ENCODE data around the gene GCSH.

GCSH gene

DNA sequence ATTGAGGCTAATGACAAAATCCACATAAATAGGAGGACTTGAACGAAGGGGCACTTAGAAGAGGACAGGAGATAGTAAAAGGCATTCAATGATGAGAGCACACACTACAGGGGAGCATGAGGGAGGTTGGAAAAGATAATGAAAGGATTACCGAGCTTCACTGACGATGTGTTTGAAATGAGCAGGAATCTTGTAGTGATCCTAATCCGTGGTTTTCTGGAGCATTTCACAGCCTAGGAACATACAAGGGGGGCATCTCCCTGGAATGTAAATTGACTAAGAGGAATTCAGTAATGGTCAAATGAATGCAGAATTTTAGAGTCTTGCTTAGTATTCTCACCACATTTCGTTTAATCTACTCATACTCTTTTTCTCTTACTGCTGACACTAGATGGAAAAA, 55.4 kb downstream of the GCSH start:
- DNase-seq, result no peak

DNA sequence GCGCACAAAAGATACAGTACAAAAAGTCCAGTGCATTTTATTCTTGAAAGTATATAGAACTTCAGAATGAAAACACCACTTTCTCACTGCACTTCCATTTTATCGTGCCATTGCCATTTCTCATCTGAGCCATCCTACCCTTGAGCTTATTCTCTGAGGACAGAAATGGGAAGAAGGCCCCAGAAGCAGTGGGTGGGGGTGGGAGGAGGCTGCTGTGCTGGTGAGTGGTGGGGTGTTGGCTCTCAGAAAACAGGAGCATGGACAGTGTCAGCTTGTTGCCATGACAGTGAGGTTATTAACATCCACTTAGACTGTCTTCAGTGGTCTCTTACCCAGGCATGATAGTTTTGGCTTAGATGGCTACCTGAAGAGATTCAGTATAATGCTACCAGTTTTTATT, 56.1 kb downstream of the GCSH start:
- DNase-seq, result no peak

DNA sequence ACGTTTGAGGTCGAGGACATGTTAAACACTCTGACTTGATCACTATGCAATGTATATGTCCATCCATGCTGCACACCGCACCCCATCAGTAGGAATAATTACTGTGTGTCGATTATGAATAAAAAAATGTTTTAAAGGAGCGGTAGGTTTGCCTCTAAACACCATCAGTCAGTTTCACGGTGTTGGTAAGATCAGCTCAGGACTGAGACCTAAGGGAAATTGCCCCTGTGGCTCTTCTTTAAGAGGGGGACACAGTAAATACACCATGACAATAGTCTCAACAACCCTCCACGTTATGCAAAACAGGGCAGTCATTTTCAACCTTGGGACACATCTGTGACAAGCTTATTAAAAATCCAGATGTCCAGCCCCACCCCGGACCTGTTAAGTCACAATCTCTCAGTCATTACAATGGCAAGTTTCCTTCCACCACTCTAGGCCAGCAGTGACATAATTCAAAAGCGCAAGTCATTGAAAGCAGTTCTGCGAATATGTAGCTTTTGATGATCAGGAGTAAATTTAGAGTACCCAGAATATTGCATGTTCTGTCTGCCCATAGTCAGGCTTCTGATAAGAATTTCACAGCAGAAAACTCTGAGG, 59.3 kb downstream of the GCSH start:
- DNase-seq, result peak; percentile 6

DNA sequence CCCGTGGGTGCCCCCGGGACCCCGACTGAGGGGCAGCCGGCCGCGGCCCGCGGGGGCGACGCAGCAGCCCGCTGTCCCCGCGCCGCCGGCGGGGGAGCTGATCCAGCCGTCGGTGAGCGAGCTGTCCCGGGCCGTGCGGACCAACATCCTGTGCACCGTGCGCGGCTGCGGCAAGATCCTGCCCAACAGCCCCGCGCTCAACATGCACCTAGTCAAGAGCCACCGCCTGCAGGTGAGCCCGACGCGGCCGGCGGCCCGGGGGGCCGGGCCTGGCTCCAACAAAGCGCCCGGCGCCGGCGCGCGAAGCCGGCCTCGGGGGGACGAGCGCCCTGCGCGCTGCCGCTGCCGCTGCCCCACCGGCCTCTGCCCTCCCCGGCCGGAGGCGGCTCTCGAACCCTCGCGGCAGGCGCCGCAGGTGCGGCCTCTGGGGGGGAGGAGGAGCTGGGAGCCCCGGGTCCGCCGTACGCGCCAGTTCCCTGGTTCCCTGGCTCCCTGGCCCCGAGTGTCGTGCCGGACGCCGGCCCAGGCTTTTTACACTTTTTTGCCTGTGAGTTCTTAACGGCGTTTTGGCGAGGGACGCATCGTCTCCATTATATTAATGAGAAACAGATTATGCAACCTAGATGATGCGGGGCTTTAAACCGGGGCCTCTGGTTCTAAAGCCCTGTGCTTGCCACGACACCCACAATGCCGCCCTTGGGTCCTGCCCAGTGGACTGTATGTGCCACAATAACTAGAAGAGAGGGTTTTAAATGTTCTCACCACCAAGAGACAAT, 60.0 kb downstream of the GCSH start:
- peak; percentile 48 for DNase-seq

DNA sequence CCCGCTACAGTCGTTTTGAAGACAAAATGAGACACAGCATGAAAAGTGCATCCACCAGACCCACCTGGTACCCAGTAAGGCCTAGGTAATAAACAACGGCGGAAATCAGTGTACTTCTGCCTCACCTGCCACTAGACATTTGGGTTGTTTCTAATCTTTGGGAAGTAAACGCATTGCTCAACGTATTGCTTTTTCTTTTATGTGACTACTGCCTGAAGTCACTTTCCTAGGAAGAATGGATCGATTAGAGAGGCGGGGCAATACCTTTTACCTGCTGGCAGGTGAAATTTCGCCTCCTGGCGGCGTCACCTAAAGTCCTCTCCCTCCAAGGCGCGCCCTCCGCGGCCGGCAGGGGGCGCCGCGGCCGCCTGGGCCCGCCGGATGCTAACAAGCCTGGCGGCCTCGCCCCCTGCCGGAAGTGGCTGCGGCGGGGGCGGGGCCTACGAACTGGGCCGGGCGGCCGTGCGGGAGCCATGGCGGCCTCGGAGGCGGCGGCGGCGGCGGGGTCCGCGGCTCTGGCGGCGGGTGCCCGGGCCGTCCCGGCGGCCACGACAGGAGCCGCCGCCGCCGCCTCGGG, 60.7 kb downstream of the GCSH start, which contains the start of gene ATMIN:
Gene ATMIN, plus strand, starts transcription at position 445 of the 577 bp plus-strand sequence. Its CDS starts 29 bp downstream, at position 474.
- DNase-seq, result peak; percentile 81
